Lung (tissue), 12 donors: ENCODE measurements around the gene DET1. TPM values are rescaled to one million over a fixed set of nuclear protein-coding genes. Genes with fewer than 3 reads are reported as not detected.

Experiments
- ATAC-seq: fragments of 200-7000 bp; cut with Tn5 transposase; one replicate; pipeline ENCODE4 v1.9.1; 2020; ENCODE audit warnings: moderate number of reproducible peaks; ENCODE audit not compliant: insufficient read depth, low FRiP score
- DNase-seq, 3 donors: peaks; one replicate each; pipeline ENCODE4 v3.0.0-alpha.2; 2013 to 2017
- H3K27ac ChIP-seq, 2 donors: one replicate each; pipeline ENCODE4 v1.5.1; 2013; ENCODE audit warnings: mild to moderate bottlenecking in 2 of 2, moderate library complexity in 2 of 2, control low read depth in 1 of 2, inconsistent platforms in 1 of 2, low read depth in 1 of 2, low read length in 1 of 2
- H3K27me3 ChIP-seq, 3 donors: one replicate each; pipeline ENCODE4 v1.5.1; 2013; ENCODE audit warnings: low read length in 2 of 3; ENCODE audit not compliant: control insufficient read depth in 3 of 3, insufficient read depth in 3 of 3
- H3K36me3 ChIP-seq, 4 donors: one replicate each; pipeline ENCODE4 v1.5.1; 2013; ENCODE audit warnings: low read length in 4 of 4, mild to moderate bottlenecking in 1 of 4, moderate library complexity in 1 of 4; ENCODE audit not compliant: control insufficient read depth in 4 of 4, insufficient read depth in 4 of 4
- H3K4me1 ChIP-seq, 5 donors: one replicate each; pipeline ENCODE4 v1.5.1; 2013; ENCODE audit warnings: low read length in 5 of 5, mild to moderate bottlenecking in 2 of 5, moderate library complexity in 1 of 5; ENCODE audit not compliant: control insufficient read depth in 5 of 5, insufficient read depth in 5 of 5
- H3K4me3 ChIP-seq: one replicate; pipeline ENCODE4 v1.5.1; 2013; ENCODE audit warnings: mild to moderate bottlenecking, control low read depth, moderate library complexity
- H3K9ac ChIP-seq, 2 donors: one replicate each; pipeline ENCODE4 v1.5.1; 2013; ENCODE audit warnings: low read length in 2 of 2, control low read depth in 1 of 2; ENCODE audit not compliant: insufficient read depth in 1 of 2
- H3K9me3 ChIP-seq, 4 donors: one replicate each; pipeline ENCODE4 v1.5.1; 2013; ENCODE audit warnings: low read length in 3 of 4, mild to moderate bottlenecking in 1 of 4, moderate library complexity in 1 of 4; ENCODE audit not compliant: control insufficient read depth in 4 of 4, insufficient read depth in 3 of 4
- WGBS, 2 donors: extraction: QIAGEN DNeasy Blood & Tissue Kit; methylation state at CpG; one replicate each; pipeline ENCODE4 v1.1.7; 2013; 5-methylcytosine and 5-hydroxymethylcytosine counted together
- polyA plus RNA-seq, 2 donors: library from polyadenylated mRNA; stranded (reverse); fragments of 200-250 nt; gene quantifications; one replicate each; pipeline ENCODE4 v1.2.1, GENCODE V29; 2013
- total RNA-seq, 2 donors: library from RNA; depleted of rRNA in 1 of 2; stranded (reverse); fragments of >200 nt in 1 of 2; gene quantifications; one replicate each; pipeline ENCODE4 v1.2.1, GENCODE V29; 2014 to 2021
- TF ChIP-seq, protein P1 (sequence below): IDR thresholded peaks from 2 replicates; pipeline ENCODE4 v1.5.1; 2012; ENCODE audit warnings: mild to moderate bottlenecking; ENCODE audit errors: control extremely low read depth, extremely low read depth
- donor health status: control.
- donor health status: control.
- donor health status: Bipolar disorder and iron deficiency.
- donor health status: healthy.
- donor health status: DM: yes; HTN: yes; CAD: no.

Gene DET1
- total and polyA plus RNA-seq, 4 donors, result 2.9 to 13.7 (median 4.4) TPM

DNA sequence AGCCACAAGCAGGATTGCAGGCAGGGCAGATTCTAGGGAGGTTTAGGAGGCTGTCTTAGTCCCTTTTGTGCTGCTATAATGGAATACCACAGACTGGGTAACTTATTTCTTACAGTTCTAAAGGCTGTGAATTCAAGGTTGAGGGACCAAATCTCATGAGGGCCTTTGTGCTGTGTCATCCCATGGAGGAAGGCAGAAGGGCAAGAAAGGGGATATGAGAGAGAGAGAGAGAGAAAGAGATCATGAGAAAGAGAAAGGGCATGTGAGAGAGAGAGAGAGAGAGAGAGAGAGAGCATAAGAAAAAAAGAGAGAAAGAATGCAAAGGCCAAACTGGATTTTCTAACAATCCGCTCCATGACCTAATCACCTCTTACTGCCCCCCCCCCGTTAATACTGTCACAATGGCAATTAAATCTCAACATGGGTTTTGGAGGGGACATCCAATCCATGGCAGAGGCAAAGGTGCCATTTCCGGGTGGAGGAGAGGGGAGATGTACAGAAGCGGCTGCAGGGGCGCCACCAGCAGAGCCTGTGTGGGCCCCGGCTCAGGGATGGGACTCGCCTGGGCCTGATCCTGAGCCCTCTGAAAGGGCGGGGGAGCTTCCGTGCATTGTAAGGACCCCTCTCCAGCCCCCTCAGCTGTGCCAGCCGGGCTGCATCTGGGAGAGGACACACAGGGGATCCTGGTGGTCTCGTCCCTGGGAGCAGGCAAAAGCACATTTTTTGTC lies 58.5 kb downstream of the DET1 start:
- peaks cover 0 to 8% (median 0%) of the 10 kb centered on the region in 3 donors for H3K27me3 ChIP-seq
- no peaks in the 10 kb centered on the region for H3K4me1 ChIP-seq
- TF ChIP-seq, protein P1, sequence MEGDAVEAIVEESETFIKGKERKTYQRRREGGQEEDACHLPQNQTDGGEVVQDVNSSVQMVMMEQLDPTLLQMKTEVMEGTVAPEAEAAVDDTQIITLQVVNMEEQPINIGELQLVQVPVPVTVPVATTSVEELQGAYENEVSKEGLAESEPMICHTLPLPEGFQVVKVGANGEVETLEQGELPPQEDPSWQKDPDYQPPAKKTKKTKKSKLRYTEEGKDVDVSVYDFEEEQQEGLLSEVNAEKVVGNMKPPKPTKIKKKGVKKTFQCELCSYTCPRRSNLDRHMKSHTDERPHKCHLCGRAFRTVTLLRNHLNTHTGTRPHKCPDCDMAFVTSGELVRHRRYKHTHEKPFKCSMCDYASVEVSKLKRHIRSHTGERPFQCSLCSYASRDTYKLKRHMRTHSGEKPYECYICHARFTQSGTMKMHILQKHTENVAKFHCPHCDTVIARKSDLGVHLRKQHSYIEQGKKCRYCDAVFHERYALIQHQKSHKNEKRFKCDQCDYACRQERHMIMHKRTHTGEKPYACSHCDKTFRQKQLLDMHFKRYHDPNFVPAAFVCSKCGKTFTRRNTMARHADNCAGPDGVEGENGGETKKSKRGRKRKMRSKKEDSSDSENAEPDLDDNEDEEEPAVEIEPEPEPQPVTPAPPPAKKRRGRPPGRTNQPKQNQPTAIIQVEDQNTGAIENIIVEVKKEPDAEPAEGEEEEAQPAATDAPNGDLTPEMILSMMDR, result no peak
- ATAC-seq, result no peak
- H3K9me3 ChIP-seq, result no peaks in the 10 kb centered on the region
- H3K9ac ChIP-seq, result no peak overlapping the region
- H3K4me3 ChIP-seq, result no peak overlapping the region
- H3K27ac ChIP-seq, result no peak overlapping the region
- WGBS, 2 donors, result 55 to 60% methylated on average over 11 of the region's 11 CpGs
- no peak for DNase-seq
- no peaks in the 10 kb centered on the region for H3K36me3 ChIP-seq

- TF ChIP-seq, protein P1, result no peak
- ATAC-seq, result no peak
- DNase-seq, result no peak
- no peak overlapping the region for H3K27ac ChIP-seq
- no peaks in the 10 kb centered on the region for H3K9me3 ChIP-seq
- no peak overlapping the region for H3K9ac ChIP-seq
- H3K36me3 ChIP-seq, result no peaks in the 10 kb centered on the region
- peaks cover 0 to 8% (median 0%) of the 10 kb centered on the region in 3 donors for H3K27me3 ChIP-seq
- H3K4me1 ChIP-seq, result no peaks in the 10 kb centered on the region
- H3K4me3 ChIP-seq, result no peak overlapping the region
- 84 to 92% methylated on average over 2 of the region's 2 CpGs for WGBS, 2 donors
These were observed 59.2 kb downstream of the DET1 start for GRCh38 chr15:88487178-88487795.

GRCh38 chr15:88484682-88485331 lies 61.7 kb downstream of the DET1 start:
- DNase-seq (peak; percentile 40 to 51 (median 41)), ATAC-seq (no peak)
- Histone ChIP-seq H3K4me3 (no peak overlapping the region), H3K9ac (no peak overlapping the region), H3K9me3 (no peaks in the 10 kb centered on the region), H3K27ac (no peak overlapping the region), H3K4me1 (no peaks in the 10 kb centered on the region), H3K27me3 (peaks cover 0 to 8% (median 0%) of the 10 kb centered on the region in 3 donors), H3K36me3 (peaks cover 0 to 5% (median 0%) of the 10 kb centered on the region in 4 donors)
- TF ChIP-seq, protein P1, result no peak
- WGBS, 2 donors, result 56 to 61% methylated on average over 10 of the region's 10 CpGs
